ENCODE results near the gene ZBTB11. TPM values are rescaled to one million over a fixed set of nuclear protein-coding genes. Genes with fewer than 3 reads are reported as not detected.
"Not testable (repeated sequence)": the region's sequence is repeated elsewhere in the genome, so short reads cannot be mapped to it uniquely, and the experiment has no call there.

The ZBTB11 gene
- total RNA-seq, 4 donors from 2014 or later: 28.0 to 43.6 (median 35.9) TPM

DNA sequence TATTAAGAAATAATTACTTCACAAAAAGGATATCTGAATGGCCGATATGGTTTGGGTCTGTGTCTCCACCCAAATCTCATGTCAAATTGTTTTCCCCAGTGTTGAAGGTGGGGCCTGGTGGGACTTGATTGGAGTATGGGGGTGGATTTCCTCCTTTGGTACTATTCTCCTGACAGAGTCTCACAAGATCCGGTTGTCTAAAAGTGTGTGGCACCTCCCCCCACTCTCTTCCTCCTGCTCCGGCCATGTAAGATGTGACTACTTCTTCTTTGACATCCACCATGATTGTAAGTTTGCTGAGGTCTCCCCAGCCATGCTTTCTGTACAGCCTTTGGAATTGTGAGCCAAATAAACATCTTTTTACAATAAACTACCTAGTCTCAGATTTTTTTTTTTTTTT, 34.5 kb downstream of the ZBTB11 start:
- no peaks in the 10 kb centered on the region for H3K36me3 ChIP-seq
- no peaks in the 10 kb centered on the region for H3K4me1 ChIP-seq
- no peak overlapping the region for H3K27ac ChIP-seq
- WGBS, 2 donors: 86 to 87% methylated on average over 3 of the region's 3 CpGs
- intact Hi-C loops (cut with DNase I): no loop called here
- TF ChIP-seq POLR2A (IDR thresholded peaks at IDR 0.05): no peak
- TF ChIP-seq, protein P1, sequence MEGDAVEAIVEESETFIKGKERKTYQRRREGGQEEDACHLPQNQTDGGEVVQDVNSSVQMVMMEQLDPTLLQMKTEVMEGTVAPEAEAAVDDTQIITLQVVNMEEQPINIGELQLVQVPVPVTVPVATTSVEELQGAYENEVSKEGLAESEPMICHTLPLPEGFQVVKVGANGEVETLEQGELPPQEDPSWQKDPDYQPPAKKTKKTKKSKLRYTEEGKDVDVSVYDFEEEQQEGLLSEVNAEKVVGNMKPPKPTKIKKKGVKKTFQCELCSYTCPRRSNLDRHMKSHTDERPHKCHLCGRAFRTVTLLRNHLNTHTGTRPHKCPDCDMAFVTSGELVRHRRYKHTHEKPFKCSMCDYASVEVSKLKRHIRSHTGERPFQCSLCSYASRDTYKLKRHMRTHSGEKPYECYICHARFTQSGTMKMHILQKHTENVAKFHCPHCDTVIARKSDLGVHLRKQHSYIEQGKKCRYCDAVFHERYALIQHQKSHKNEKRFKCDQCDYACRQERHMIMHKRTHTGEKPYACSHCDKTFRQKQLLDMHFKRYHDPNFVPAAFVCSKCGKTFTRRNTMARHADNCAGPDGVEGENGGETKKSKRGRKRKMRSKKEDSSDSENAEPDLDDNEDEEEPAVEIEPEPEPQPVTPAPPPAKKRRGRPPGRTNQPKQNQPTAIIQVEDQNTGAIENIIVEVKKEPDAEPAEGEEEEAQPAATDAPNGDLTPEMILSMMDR (IDR thresholded peaks at IDR 0.05): no peak
- DNase-seq: no peak
- no peaks in the 10 kb centered on the region for H3K9me3 ChIP-seq
- no peak overlapping the region for H3K4me3 ChIP-seq (replicated peaks in 1 of 3)
- no peaks in the 10 kb centered on the region for H3K27me3 ChIP-seq

DNA sequence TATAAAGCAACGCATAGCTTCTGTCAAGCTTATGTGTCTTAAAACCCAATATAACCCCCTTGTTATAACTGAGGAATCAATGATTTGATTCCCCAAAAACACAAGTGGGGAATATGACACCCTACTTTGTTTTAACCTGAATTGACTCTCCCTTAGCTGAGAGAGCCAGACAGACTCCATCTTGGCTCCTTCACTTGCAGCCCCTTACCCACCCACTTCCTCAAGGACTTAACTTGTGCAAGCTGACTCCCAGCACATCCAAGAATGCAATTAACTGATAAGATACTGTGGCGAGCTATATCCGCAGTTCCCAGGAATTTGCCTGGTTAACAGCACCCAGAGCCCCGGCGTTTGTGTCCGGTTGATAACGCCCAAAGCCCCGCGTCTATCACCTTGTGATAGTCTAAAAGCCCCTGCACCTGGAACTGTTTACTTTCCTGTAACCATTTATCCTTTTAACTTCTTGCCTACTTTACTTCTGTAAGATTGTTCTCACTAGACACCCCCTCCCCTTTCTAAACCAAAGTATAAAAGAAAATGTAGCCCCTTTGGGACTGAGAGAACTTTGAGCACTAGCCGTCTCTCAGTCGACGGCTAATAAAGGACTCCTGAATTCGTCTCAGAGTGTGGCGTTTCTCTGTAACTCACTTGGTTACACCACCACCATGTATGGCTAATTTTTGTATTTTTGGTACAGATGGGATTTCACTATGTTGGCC, 35.4 kb downstream of the ZBTB11 start:
- H3K27me3 ChIP-seq; intact Hi-C loops (cut with DNase I); H3K4me3 ChIP-seq (replicated peaks in 1 of 3); H3K27ac ChIP-seq; DNase-seq; H3K9me3 ChIP-seq; H3K4me1 ChIP-seq; H3K36me3 ChIP-seq: not testable (repeated sequence)
- 62 to 70% methylated on average over 14 of the region's 14 CpGs for WGBS, 2 donors

DNA sequence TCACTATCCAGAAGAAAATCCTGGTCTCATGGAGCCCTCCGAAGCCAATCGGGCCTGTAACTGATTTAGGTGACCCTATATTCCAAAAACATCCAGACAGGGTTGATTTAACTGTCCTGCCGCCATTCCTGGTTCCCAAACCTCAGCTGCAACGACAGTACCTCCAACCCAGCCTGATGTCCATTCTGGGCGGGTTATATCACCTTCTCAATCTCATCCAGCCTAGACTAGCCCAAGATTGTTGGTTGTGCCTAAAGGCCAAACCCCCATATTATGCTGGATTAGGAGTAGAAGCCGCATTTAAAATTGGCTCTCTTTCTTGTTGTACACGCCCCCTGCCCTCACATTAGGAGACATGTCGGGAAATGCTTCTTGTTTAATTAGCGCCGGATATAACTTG, 36.7 kb downstream of the ZBTB11 start:
- no peak overlapping the region for H3K4me3 ChIP-seq (replicated peaks in 1 of 3)
- H3K36me3 ChIP-seq: no peaks in the 10 kb centered on the region
- intact Hi-C loops (cut with DNase I): no loop called here
- H3K9me3 ChIP-seq: no peaks in the 10 kb centered on the region
- DNase-seq: no peak
- H3K27ac ChIP-seq: no peak overlapping the region
- H3K4me1 ChIP-seq: no peaks in the 10 kb centered on the region
- no peaks in the 10 kb centered on the region for H3K27me3 ChIP-seq
- WGBS, 2 donors: 90 to 95% methylated on average over 10 of the region's 10 CpGs
- no peak for TF ChIP-seq POLR2A (IDR thresholded peaks at IDR 0.05)
- TF ChIP-seq, protein P1 (IDR thresholded peaks at IDR 0.05): no peak

DNA sequence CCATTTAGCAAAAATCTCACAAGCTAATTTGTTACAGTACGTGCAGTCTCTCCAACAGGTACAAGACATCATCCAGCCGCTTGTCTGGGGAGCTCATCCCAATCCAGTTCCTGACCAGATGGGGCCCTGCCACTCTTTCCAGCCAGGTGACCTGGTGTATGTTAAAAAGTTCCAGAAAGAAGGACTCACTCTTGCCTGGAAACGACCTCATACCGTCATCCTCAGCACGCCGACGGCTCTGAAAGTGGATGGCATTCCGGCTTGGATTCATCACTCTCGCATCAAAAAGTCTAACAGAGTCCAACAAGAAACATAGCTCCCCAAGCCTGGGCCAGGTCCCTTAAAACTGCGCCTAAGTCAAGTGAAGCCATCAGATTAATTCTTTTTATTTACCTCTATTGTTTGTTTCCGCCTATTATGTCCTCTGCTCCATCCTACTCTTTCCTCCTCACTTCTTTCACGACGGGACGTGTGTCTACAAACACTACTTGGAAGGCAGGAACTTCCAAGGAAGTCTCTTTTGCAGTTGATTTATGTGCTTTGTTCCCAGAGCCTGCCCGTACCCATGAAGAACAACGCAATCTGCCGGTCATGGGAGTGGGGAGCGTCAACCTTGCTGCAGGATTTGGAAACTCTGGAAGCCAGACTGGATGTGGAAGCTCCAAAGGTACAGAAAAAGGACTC, 37.5 kb downstream of the ZBTB11 start:
- TF ChIP-seq, protein P1 (IDR thresholded peaks at IDR 0.05): no peak
- no peak for TF ChIP-seq POLR2A (IDR thresholded peaks at IDR 0.05)
- H3K27ac ChIP-seq: no peak overlapping the region
- H3K27me3 ChIP-seq: no peaks in the 10 kb centered on the region
- H3K4me1 ChIP-seq: no peaks in the 10 kb centered on the region
- no peak for DNase-seq
- H3K36me3 ChIP-seq: no peaks in the 10 kb centered on the region
- intact Hi-C loops (cut with DNase I): no loop called here
- H3K4me3 ChIP-seq (replicated peaks in 1 of 3): no peak overlapping the region
- 88 to 89% methylated on average over 18 of the region's 18 CpGs for WGBS, 2 donors
- no peaks in the 10 kb centered on the region for H3K9me3 ChIP-seq

DNA sequence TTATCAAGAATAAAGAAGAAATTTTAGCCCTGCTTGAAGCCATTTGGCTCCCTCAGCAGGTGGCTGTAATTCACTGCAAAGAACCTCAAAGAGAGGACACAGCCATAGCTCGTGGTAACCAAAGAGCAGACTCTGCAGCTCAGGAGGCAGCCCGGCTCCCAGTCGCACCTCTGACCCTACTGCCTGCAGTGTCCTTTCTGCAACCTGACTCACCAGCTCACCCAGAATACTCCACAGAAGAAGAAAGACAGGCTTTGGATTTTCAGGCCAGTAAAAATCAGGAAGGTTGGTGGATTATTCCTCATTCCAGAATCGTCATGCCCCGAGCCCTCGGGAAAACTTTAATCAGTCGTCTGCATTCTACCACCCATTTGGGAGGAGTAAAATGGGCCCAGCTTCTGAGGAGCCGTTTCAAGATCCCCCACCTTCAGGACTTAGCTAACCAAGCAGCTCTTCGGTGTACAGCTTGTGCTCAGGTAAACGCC, 38.6 kb downstream of the ZBTB11 start:
- 79 to 81% methylated on average over 10 of the region's 10 CpGs for WGBS, 2 donors

More for the DNA sequence above, 38.6 kb downstream of the ZBTB11 start:
- no peak for DNase-seq
- H3K4me1 ChIP-seq: no peaks in the 10 kb centered on the region
- no peak for TF ChIP-seq POLR2A (IDR thresholded peaks at IDR 0.05)
- TF ChIP-seq, protein P1 (IDR thresholded peaks at IDR 0.05): no peak
- no peaks in the 10 kb centered on the region for H3K9me3 ChIP-seq
- no peak overlapping the region for H3K4me3 ChIP-seq (replicated peaks in 1 of 3)
- H3K27ac ChIP-seq: no peak overlapping the region
- H3K27me3 ChIP-seq: no peaks in the 10 kb centered on the region
- no peaks in the 10 kb centered on the region for H3K36me3 ChIP-seq
- intact Hi-C loops (cut with DNase I): no loop called here
